GM12878 (cell line): ENCODE measurements around the gene PDILT. TPM values are rescaled to one million over a fixed set of nuclear protein-coding genes. Genes with fewer than 3 reads are reported as not detected.

ENCODE experiments used
- ATAC-seq: fragments of 200-7000 bp; cut with Tn5 transposase; 3 replicates; pipeline ENCODE4 v1.9.1; 2020; ENCODE audit warnings: mild to moderate bottlenecking, moderate library complexity
- BruUV-seq: library from RNA; stranded (reverse); fragments of 400-500 nt; replicated peaks from 2 replicates; lab custom pipeline; 2021; lab: Mats Ljungman, UMichigan
- CTCF ChIA-PET: fragments of 300-600 bp; sonication (Branson Sonifier 250); formaldehyde crosslinking; extraction: SDS; loops from one replicate; lab custom pipeline; 2021; ENCODE audit warnings: inconsistent platforms; lab: Yijun Ruan, JAX
- POLR2A ChIA-PET: fragments of 350-600 bp; formaldehyde crosslinking; extraction: SDS; loops from one replicate; lab custom pipeline; 2021; ENCODE audit warnings: inconsistent platforms; lab: Charles Lee
- RAD21 ChIA-PET: fragments of 300-600 bp; sonication (Branson Sonifier 250); formaldehyde crosslinking; loops from one replicate; lab custom pipeline; 2023; ENCODE audit warnings: antibody characterized with exemption; ENCODE audit not compliant: unreplicated experiment; lab: Charles Lee
- SMC1A ChIA-PET: fragments of 300-600 bp; sonication (Branson Sonifier 250); formaldehyde crosslinking; loops from one replicate; lab custom pipeline; 2023; ENCODE audit not compliant: unreplicated experiment, uncharacterized antibody; lab: Charles Lee
- DNase-seq: peaks from one replicate; pipeline ENCODE4 v3.0.0-alpha.2; 2011; ENCODE audit warnings: low read depth, low spot score
- FAIRE-seq: peaks from 3 replicates; lab custom pipeline; 2011; peaks lifted over from hg19 to GRCh38; lab: Jason Lieb, UNC
- H2AFZ ChIP-seq: 2 replicates; pipeline ENCODE4 v1.6.0; 2011; ENCODE audit warnings: low read depth, low read length, control low read depth; ENCODE audit not compliant: control insufficient read depth
- H3K27ac ChIP-seq: 2 replicates; pipeline ENCODE4 v1.5.1; 2011; ENCODE audit warnings: control low read depth; ENCODE audit not compliant: control insufficient read depth, insufficient read depth
- H3K27me3 ChIP-seq, 2 experiments: replicated peaks in 1 of 2; 2 replicates each; pipeline versions ENCODE4 v1.6.0 to v1.6.1; 2011; ENCODE audit warnings: low read length in 1 of 2; ENCODE audit not compliant: control insufficient read depth in 2 of 2, insufficient read depth in 2 of 2
- H3K36me3 ChIP-seq, 2 experiments: 2 replicates each; pipeline ENCODE4 v1.5.1; 2011; ENCODE audit warnings: low read length in 1 of 2; ENCODE audit not compliant: control insufficient read depth in 2 of 2, insufficient read depth in 2 of 2
- H3K4me1 ChIP-seq: 2 replicates; pipeline ENCODE4 v1.6.1; 2011; ENCODE audit warnings: mild to moderate bottlenecking, low read length, moderate library complexity, mixed read lengths; ENCODE audit not compliant: control insufficient read depth, insufficient read depth
- H3K4me2 ChIP-seq: 2 replicates; pipeline ENCODE4 v1.6.0; 2011; ENCODE audit warnings: control low read depth; ENCODE audit not compliant: control insufficient read depth, insufficient read depth
- H3K4me3 ChIP-seq: fragments of 200-600 bp; sonication (generic); 2 replicates; pipeline ENCODE4 v1.5.1; 2016
- H3K79me2 ChIP-seq: 2 replicates; pipeline ENCODE4 v1.6.0; 2011; ENCODE audit warnings: low read length; ENCODE audit not compliant: control insufficient read depth, insufficient read depth
- H3K9ac ChIP-seq: 2 replicates; pipeline ENCODE4 v1.8.0; 2011; ENCODE audit warnings: low read length, control low read depth, mixed read lengths; ENCODE audit not compliant: control insufficient read depth, insufficient read depth
- H3K9me3 ChIP-seq: replicated peaks from 3 replicates; pipeline ENCODE4 v1.5.1; 2011; ENCODE audit warnings: mild to moderate bottlenecking, low read length; ENCODE audit not compliant: control insufficient read depth, insufficient read depth
- H4K20me1 ChIP-seq: 2 replicates; pipeline ENCODE4 v1.6.0; 2011; ENCODE audit not compliant: control insufficient read depth, insufficient read depth
- DPF2 ChIP-seq: fragments of 450-650 bp; IDR thresholded peaks from 2 replicates; pipeline ENCODE4 v1.6.1; 2017; ENCODE audit warnings: mild to moderate bottlenecking
- EED ChIP-seq: sonication (generic); IDR thresholded peaks from 2 replicates; pipeline ENCODE4 v1.6.1; 2016; ENCODE audit warnings: antibody characterized with exemption, low read depth
- ETV6 ChIP-seq, 2 experiments: fragments of 450-650 bp in 1 of 2; IDR thresholded peaks in 1 of 2; conservative IDR thresholded peaks in 1 of 2; 2 replicates each; pipeline ENCODE4 v1.6.1; 2014; ENCODE audit warnings: antibody characterized with exemption in 1 of 2, borderline replicate concordance in 1 of 2, low read depth in 1 of 2, mild to moderate bottlenecking in 1 of 2, moderate library complexity in 1 of 2
- GABPA ChIP-seq: IDR thresholded peaks from 2 replicates; pipeline ENCODE4 v1.6.1; 2014; ENCODE audit warnings: antibody characterized with exemption, low read depth, mild to moderate bottlenecking, inconsistent platforms
- IRF4 ChIP-seq: IDR thresholded peaks from 2 replicates; pipeline ENCODE4 v1.6.1; 2011; ENCODE audit warnings: low read depth, low read length
- KDM1A ChIP-seq: fragments of 200-600 bp; sonication (generic); IDR thresholded peaks from 2 replicates; pipeline ENCODE4 v1.6.1; 2016; ENCODE audit warnings: borderline replicate concordance
- MAX ChIP-seq: IDR thresholded peaks from 2 replicates; pipeline ENCODE4 v1.6.1; 2012; ENCODE audit warnings: low read depth, low read length, improper control_type of control experiment
- NFIC ChIP-seq: IDR thresholded peaks from 2 replicates; pipeline ENCODE4 v1.6.1; 2012; ENCODE audit warnings: low read depth, mild to moderate bottlenecking, inconsistent platforms, low read length, moderate library complexity
- NFYA ChIP-seq: IDR thresholded peaks from 2 replicates; pipeline ENCODE4 v1.6.1; 2011; ENCODE audit warnings: low read depth, mild to moderate bottlenecking, low read length, improper control_type of control experiment, borderline replicate concordance
- NR2C2 ChIP-seq: IDR thresholded peaks from 2 replicates; pipeline ENCODE4 v1.6.1; 2011; ENCODE audit warnings: borderline replicate concordance, low read depth; ENCODE audit not compliant: control insufficient read depth, insufficient read length
- POLR2AphosphoS2 ChIP-seq: IDR thresholded peaks from 2 replicates; pipeline ENCODE4 v1.6.1; 2011; ENCODE audit warnings: low read depth, mild to moderate bottlenecking, low read length, improper control_type of control experiment, moderate library complexity
- RFX5 ChIP-seq: IDR thresholded peaks from 2 replicates; pipeline ENCODE4 v1.6.1; 2011; ENCODE audit warnings: low read depth, low read length, improper control_type of control experiment
- RUNX3 ChIP-seq: IDR thresholded peaks from 2 replicates; pipeline ENCODE4 v1.6.1; 2012; ENCODE audit warnings: low read length, inconsistent platforms
- SIX5 ChIP-seq: IDR thresholded peaks from 2 replicates; pipeline ENCODE4 v1.6.1; 2011; ENCODE audit warnings: mild to moderate bottlenecking, low read depth, low read length, moderate library complexity; ENCODE audit not compliant: severe bottlenecking
- SMAD5 ChIP-seq: IDR thresholded peaks from 2 replicates; pipeline ENCODE4 v1.6.1; 2016; ENCODE audit warnings: antibody characterized with exemption, low read depth
- TAF1 ChIP-seq: IDR thresholded peaks from 2 replicates; pipeline ENCODE4 v1.6.1; 2011; ENCODE audit warnings: mild to moderate bottlenecking, low read depth, low read length, borderline replicate concordance
- ZSCAN29 ChIP-seq: fragments of 450-650 bp; IDR thresholded peaks from 2 replicates; pipeline ENCODE4 v1.6.1; 2017; ENCODE audit warnings: mild to moderate bottlenecking, moderate library complexity
- WGBS: methylation state at CpG from one replicate; pipeline ENCODE4 v1.1.6; 2016; ENCODE audit warnings: low lambda C conversion rate; ENCODE audit not compliant: insufficient replicate concordance, insufficient coverage; ENCODE audit errors: missing lambda C conversion rate; 5-methylcytosine and 5-hydroxymethylcytosine counted together
- in situ Hi-C: fragments of 300-500 bp; cut with MboI; formaldehyde crosslinking; loops from 9 replicates; pipeline ENCODE4 v1.14.3; 2018; ENCODE audit warnings: mixed read lengths
- intact Hi-C: fragments of 100-400 bp; cut with micrococcal nuclease; formaldehyde crosslinking; loops from one replicate; pipeline ENCODE4 v1.14.2; 2022; ENCODE audit not compliant: unreplicated experiment
- polyA plus RNA-seq, 11 experiments: library from polyadenylated mRNA; depleted of rRNA in 4 of 11; unstranded in 6 of 11; stranded (reverse) in 5 of 11; fragments of >200 nt; fragmentation: Nextera tagmentation in 4 of 11; fragmentation: Illumina TruSeq in 1 of 11; extraction: Ambion mirVana in 4 of 11; extraction: Trizol in 1 of 11; gene quantifications; 1 replicate in 1 of 11; 2 replicates in 10 of 11; pipeline versions ENCODE4 v1.2.1 to v1.2.3, GENCODE V29; 2011 to 2016; ENCODE audit warnings: inconsistent platforms in 2 of 11, missing spikeins in 2 of 11, low read depth in 1 of 11
- total RNA-seq, 4 experiments: library from RNA; depleted of rRNA in 3 of 4; stranded (reverse); fragments of >200 nt in 3 of 4; fragmentation: Illumina TruSeq in 1 of 4; extraction: Trizol in 1 of 4; gene quantifications; 2 replicates each; pipeline versions ENCODE4 v1.2.1 to v1.2.3, GENCODE V29; 2013 to 2021
- TF ChIP-seq, protein P1 (sequence below): fragments of 450-650 bp; IDR thresholded peaks from 2 replicates; pipeline ENCODE4 v1.6.1; 2017; ENCODE audit warnings: mild to moderate bottlenecking

The PDILT gene
- total and polyA plus RNA-seq, 10 of the 15 experiments (the other 5 are each of a cell fraction or from before 2014, with no cell fraction given) = not detected

GRCh38 chr16:20411055-20411454 is 6.5 kb upstream of the PDILT start:
- CTCF ChIA-PET = no interaction called here
- no TSS peak for BruUV-seq
- WGBS = 38% methylated on average over 2 of the region's 2 CpGs

GRCh38 chr16:20410121-20410723 is 5.7 kb upstream of the PDILT start:
- DNase-seq (no peak), ATAC-seq (peak; percentile 93), FAIRE-seq (no peak)
- Histone ChIP-seq H3K4me1 (peaks cover 6% of the 10 kb centered on the region), H3K4me2 (no peak overlapping the region), H3K36me3 (no peaks in the 10 kb centered on the region), H3K4me3 (no peak overlapping the region), H4K20me1 (no peaks in the 10 kb centered on the region), H3K79me2 (no peaks in the 10 kb centered on the region), H3K9ac (no peak overlapping the region), H3K27me3 (no peaks in the 10 kb centered on the region), H2AFZ (peak overlapping the region; percentile 1; the same call in 1 of the 2 replicates), H3K27ac (no peak overlapping the region), H3K9me3 (no peaks in the 10 kb centered on the region)
- intact Hi-C loops = no loop called here
- in situ Hi-C loops = no loop called here
- SMC1A ChIA-PET = interaction anchor here (1.6 kb wide), 1 partner anchor 25 kb away, joined by 3 read pairs; no protein-coding TSS in a partner anchor
- no TSS peak for BruUV-seq
- POLR2A ChIA-PET = no interaction called here
- RAD21 ChIA-PET = no interaction called here
- CTCF ChIA-PET = no interaction called here
- WGBS = 24% methylated on average over 6 of the region's 6 CpGs
- peak in 1 of 2 experiments; percentile 76; a peak in 2 of 4 replicates for TF ChIP-seq ETV6 (conservative IDR thresholded peaks at IDR 0.05 in 1 of 2, IDR thresholded peaks at IDR 0.05 in 1 of 2; ENCODE audit: borderline replicate concordance in 1 of 2, low read depth in 1 of 2)
- TF ChIP-seq, protein P1, sequence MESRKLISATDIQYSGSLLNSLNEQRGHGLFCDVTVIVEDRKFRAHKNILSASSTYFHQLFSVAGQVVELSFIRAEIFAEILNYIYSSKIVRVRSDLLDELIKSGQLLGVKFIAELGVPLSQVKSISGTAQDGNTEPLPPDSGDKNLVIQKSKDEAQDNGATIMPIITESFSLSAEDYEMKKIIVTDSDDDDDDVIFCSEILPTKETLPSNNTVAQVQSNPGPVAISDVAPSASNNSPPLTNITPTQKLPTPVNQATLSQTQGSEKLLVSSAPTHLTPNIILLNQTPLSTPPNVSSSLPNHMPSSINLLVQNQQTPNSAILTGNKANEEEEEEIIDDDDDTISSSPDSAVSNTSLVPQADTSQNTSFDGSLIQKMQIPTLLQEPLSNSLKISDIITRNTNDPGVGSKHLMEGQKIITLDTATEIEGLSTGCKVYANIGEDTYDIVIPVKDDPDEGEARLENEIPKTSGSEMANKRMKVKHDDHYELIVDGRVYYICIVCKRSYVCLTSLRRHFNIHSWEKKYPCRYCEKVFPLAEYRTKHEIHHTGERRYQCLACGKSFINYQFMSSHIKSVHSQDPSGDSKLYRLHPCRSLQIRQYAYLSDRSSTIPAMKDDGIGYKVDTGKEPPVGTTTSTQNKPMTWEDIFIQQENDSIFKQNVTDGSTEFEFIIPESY = no peak
- peak; percentile 46 for TF ChIP-seq RUNX3
- TF ChIP-seq NFIC = peak; percentile 58; the same call in 1 of the 2 replicates
- TF ChIP-seq NFYA = no peak
- no peak for TF ChIP-seq SMAD5
- no peak for TF ChIP-seq RFX5
- TF ChIP-seq KDM1A = no peak
- no peak for TF ChIP-seq MAX
- TF ChIP-seq EED = peak; percentile 32; the same call in 1 of the 2 replicates
- TF ChIP-seq SIX5 = no peak
- TF ChIP-seq NR2C2 = no peak
- peak; percentile 39; the same call in 1 of the 2 replicates for TF ChIP-seq IRF4
- 0 out of 2 replicates have a peak, but pooled peaks have one; percentile 10 for TF ChIP-seq GABPA
- TF ChIP-seq POLR2AphosphoS2 = no peak

More at GRCh38 chr16:20411055-20411454, 6.5 kb upstream of the PDILT start:
- Histone ChIP-seq H3K9me3 (no peaks in the 10 kb centered on the region), H3K9ac (no peak overlapping the region), H4K20me1 (no peaks in the 10 kb centered on the region), H3K4me3 (no peak overlapping the region), H3K4me1 (peaks cover 6% of the 10 kb centered on the region), H3K4me2 (no peak overlapping the region), H3K79me2 (no peaks in the 10 kb centered on the region), H3K36me3 (no peaks in the 10 kb centered on the region), H2AFZ (no peak overlapping the region), H3K27ac (no peak overlapping the region), H3K27me3 (no peaks in the 10 kb centered on the region)
- intact Hi-C loops = no loop called here
- TF ChIP-seq ZSCAN29 (no peak), RUNX3 (peak; percentile 56; the same call in 1 of the 2 replicates), DPF2 (no peak), TAF1 (no peak)
- ChIA-PET SMC1A (no interaction called here), POLR2A (no interaction called here), RAD21 (no interaction called here)
- FAIRE-seq (peak; percentile 65), ATAC-seq (peak; percentile 49), DNase-seq (no peak)
- in situ Hi-C loops = no loop called here
